Astrocyte of the spinal cord (primary cell): ENCODE data around the gene MMP8.
A peak's percentile ranks its signal among the peaks of the same experiment; 100 is the strongest.

Experiments used
- DNase-seq: peaks from one replicate; pipeline ENCODE4 v3.0.0; 2011; ENCODE audit warnings: low read depth, low spot score
- H3K4me3 ChIP-seq: 2 replicates; pipeline ENCODE4 v1.5.1; 2011; ENCODE audit warnings: low read depth, mild to moderate bottlenecking, low read length, moderate library complexity
- in situ Hi-C: cut with HindIII; loops from 2 replicates; pipeline ENCODE4 v1.10.0; 2017; ENCODE audit warnings: low sequenced_read_pairs
- TF ChIP-seq, protein P1 (sequence below): IDR thresholded peaks from 2 replicates; pipeline ENCODE4 v1.5.1; 2012; ENCODE audit warnings: low read depth, mild to moderate bottlenecking, low read length, inconsistent platforms

Gene MMP8

DNA sequence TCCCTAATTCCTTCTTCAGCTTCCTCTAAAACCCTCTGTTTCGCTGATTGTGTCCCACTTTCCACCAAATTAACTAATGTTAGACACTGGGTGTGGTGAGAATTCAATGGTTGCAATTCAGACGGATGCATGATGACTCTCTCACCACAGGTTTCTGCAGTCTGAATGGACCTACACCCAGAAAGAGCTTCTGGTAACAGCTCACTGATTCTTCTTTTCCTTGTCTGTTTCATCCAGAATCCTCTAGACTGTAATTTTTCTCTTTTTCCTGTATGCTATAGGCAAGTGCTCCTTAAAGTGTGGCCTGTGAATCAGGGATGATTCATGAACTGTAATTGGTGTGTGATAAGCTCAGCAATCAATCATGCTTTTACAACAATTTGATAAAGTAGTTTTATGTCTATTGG is 37.6 kb upstream of the MMP8 start:
- peak; percentile 42 for DNase-seq
- TF ChIP-seq, protein P1, sequence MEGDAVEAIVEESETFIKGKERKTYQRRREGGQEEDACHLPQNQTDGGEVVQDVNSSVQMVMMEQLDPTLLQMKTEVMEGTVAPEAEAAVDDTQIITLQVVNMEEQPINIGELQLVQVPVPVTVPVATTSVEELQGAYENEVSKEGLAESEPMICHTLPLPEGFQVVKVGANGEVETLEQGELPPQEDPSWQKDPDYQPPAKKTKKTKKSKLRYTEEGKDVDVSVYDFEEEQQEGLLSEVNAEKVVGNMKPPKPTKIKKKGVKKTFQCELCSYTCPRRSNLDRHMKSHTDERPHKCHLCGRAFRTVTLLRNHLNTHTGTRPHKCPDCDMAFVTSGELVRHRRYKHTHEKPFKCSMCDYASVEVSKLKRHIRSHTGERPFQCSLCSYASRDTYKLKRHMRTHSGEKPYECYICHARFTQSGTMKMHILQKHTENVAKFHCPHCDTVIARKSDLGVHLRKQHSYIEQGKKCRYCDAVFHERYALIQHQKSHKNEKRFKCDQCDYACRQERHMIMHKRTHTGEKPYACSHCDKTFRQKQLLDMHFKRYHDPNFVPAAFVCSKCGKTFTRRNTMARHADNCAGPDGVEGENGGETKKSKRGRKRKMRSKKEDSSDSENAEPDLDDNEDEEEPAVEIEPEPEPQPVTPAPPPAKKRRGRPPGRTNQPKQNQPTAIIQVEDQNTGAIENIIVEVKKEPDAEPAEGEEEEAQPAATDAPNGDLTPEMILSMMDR: no peak
- in situ Hi-C loops: no loop called here
- no peak overlapping the region for H3K4me3 ChIP-seq

DNA sequence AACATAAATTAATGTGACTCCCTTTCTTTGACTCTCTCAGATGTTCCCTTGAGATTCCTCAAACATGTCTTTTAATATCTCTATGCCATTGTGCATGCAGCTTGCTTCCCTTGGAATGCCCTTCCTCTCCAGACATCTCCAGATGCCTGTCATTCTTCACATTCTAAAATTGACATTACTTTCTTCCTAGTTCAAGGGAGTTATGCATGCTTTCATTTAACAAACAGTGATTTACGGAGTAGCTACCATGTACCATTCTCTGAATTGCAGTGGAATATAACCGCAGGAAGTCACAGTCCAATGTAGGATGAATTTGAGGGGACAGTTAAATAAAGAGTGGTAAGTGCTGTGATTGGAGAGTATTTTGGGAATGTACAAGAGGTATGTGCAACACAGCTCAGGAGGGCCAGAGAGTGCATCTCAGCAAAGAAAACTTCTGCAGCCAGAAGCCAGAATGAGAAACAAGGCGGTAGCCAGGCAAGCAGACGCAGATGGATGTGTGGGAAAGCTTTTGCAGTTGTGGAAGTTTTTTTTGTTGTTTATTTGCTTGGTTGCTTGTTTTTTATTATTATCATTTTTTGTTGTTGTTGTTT is 37.0 kb upstream of the MMP8 start:
- H3K4me3 ChIP-seq: no peak overlapping the region
- in situ Hi-C loops: no loop called here
- TF ChIP-seq, protein P1: no peak
- DNase-seq: peak; percentile 47

DNA sequence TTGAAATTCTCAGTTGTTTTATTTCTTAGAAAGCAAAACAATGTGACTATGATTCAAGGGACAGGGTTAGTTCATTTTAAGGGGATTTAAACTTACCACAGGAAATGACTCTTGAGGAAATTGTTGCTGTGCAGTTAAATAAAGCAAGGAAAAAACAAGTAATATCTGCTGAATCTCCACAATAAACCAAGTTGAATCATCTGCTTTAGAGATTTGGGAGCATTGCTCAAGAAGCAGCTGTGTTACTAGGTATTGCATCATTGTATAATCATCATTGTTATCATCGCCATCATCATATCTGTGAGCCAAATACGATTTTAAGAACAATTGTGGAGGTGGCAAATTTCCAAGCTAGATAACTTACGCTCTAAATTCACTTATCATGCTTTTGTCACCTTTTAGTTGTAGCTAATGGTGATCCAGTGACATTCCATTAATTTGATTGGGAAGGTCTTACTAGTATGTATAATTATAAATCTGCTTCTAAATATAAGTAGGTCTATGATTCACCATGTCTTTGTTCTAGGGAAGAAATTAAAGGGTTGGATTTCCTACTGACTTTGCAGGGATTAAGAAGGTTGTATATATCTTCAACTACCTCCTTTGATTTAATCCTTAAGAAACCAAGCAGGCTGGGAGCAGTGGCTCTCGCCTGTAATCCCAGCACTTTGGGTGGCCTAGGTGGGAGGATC is 35.7 kb upstream of the MMP8 start:
- TF ChIP-seq, protein P1: no peak
- peak; percentile 94 for DNase-seq
- H3K4me3 ChIP-seq: no peak overlapping the region
- in situ Hi-C loops: no loop called here

DNA sequence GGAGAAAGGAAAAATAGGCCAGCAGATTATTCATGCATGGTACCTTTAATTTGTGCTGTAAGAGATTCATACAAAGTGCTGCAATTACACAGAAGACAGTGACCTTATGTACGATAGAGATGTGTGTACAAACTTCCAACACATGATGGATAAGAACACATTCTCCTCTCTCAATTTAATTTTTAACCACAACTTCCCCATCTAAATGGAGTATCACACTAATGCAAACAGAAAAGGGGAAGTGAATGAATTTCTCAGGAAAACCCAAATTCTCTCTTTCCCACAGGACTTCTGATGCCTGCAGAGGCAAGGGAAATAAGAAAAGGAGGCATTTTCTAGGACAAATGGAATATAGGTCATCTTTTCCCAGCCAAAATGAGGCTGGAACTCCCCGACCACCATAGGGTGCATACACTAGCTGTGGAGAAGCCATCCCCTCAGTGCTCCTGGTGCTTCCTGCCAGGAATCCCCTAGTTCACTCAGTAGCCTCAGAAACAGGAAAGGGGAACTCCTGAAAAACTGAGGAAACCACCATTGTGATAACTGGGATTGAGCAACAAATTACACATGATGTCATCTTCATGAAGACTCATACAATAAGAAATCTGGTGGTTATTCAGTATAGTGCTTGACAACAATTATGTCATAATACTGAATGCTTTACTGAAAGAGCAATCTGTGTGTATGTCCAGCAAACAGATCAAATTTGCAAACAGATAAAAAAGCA is 33.2 kb upstream of the MMP8 start:
- DNase-seq: peak; percentile 24
- H3K4me3 ChIP-seq: no peak overlapping the region
- TF ChIP-seq, protein P1: no peak
- in situ Hi-C loops: no loop called here

DNA sequence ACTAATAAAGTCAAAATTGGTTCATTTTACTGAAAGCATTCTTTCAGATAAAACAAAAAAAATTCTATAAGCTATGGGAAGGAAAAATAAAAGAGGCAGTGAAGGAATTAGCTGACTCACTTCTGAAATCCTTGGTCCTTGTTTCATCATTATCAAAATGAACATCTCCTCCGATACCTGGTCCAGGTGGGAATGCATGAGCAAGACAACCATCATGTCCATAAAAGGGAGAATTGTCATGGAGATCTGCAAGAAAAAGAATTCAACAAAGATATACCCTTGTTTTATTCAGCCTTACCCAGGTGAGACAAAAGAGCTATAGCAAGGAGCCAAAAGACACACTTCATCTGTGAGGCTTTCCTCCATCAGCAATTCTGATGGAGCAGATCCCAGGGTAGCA is 28.5 kb upstream of the MMP8 start:
- H3K4me3 ChIP-seq: no peak overlapping the region
- in situ Hi-C loops: no loop called here
- DNase-seq: no peak
- TF ChIP-seq, protein P1: no peak

DNA sequence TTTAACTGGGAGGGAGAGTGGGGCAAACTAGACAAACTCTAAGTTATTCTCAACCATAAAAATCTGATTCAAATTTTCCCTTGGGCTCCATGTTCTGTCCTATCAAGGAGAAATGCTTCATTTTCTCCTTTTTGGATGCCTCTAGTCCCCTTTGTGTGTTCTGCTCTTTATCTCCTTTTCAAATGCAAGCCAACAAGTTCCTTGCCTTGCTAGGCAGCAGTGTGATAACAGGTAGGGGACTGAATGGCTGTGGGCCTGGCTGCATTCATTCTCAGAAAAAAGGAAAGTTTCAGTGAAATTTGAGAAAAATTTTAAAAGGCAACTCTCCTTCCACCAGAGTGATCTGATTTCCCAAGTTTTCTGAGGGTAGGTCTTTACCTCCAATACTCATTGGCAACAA is 26.9 kb upstream of the MMP8 start:
- no peak for DNase-seq
- TF ChIP-seq, protein P1: no peak
- no peak overlapping the region for H3K4me3 ChIP-seq
- in situ Hi-C loops: no loop called here
